Hypothalamus (tissue), 51 donors: Measurements from ENCODE around the gene LRIT2.
"Not testable (repeated sequence)": the region's sequence is repeated elsewhere in the genome, so short reads cannot be mapped to it uniquely, and the experiment has no call there.

ENCODE experiments used
- DNase-seq, 51 donors: peaks; one replicate each; lab custom pipeline; 2025; lab: John Stamatoyannopoulos, UW

The LRIT2 gene

DNA sequence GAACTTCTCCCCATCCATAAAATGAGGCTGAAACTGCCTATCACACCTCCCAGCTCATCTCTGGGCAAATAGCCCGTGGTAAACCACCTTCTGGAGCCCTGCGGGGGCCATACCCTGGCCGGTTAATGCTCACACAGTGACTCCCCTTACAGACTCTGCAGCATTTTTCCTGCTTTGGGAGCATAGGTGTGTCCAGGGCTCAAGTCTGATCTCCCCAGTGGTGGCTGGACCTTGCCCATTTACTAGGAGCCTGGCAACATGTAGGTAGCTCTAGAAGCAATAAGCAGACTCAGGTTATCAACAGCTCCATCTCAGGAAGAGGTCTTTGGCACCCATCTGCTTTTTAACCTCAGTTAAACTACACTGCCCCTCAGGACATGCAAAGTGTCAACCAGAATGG lies 36.5 kb downstream of the LRIT2 start:
- no peak for DNase-seq

GRCh38 chr10:84185526-84186175 lies 39.7 kb downstream of the LRIT2 start:
- no peak for DNase-seq

DNA sequence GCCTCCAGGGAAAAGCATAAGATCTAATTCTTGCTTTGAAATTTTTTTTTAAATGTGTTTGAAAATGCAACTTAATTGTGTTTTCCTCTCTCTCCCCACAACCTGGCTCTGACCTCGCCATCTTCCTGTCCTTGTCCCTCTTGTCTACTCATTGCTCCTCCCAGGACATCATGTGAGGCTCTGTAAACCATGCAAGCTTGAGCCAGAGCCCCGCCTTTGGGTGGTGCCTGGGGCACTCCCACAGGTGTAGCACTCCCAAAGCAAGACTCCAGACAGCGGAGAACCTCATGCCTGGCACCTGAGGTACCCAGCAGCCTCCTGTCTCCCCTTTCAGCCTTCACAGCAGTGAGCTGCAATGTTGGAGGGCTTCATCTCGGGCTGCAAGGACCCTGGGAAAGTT lies 40.8 kb downstream of the LRIT2 start:
- no peak for DNase-seq

DNA sequence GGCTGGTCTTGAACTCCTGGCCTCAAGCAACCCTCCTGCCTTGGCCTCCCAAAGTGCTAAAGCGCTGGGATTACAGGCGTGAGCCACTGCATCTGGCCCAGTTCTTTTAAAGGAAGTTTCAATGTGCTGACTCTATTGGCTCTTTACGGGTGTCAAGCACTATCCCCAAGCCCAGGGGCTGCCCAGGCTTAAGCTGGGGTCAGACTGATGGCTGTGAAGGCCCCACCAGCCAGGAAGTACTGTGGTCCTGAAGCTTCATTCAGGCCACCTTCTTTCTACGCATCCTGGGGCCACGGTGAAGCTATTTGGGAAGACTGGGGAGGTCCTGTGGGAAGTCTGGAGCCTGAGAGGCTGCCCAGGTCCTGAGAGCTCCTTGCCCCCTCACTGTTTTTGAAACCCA lies 43.7 kb downstream of the LRIT2 start:
- DNase-seq = no peak

DNA sequence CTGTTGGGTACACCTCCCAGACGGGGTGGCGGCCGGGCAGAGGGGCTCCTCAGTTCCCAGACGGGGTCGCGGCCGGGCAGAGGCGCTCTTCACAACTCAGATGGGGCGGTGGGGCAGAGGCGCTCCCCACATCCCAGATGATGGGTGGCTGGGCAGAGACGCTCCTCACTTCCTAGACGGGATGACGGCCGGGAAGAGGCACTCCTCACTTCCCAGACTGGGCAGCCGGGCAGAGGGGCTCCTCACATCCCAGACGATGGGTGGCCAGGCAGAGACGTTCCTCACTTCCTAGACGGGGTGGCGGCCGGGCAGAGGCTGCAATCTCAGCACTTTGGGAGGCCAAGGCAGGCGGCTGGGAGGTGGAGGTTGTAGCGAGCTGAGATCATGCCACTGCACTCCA lies 45.0 kb downstream of the LRIT2 start:
- DNase-seq = not testable (repeated sequence)

DNA sequence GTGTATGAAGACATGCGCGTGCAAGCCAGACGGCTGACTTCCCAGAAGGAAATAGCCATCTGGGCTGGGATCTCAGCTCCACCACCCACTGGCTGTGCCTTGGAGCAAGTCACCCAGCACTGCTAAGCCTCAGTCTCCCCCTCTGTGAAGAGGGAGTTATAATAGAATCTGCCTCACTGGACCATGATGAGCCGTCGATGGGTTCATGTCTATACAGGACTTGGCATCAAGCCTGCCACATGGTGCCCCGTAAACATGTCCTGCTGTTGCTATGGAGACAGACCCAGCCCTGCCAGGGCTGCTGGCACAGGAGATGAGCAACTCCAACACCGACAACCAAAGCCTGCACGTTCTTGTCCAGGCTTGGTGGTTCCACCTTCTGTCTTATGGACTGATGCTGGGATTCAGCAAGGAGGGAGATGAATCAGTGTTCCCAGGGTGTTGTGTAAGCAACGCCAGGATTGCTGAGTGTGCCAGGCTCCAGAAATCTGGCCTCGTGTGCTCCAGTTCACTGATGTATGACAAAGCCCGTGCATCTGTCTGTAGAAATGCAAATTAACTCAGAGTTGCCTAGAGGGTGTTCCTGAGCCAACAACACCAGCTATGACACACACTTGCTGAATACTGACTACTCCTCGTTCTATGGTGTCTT lies 46.2 kb downstream of the LRIT2 start:
- peak in 9 of 51 donors; percentile 8 to 68 (median 17) for DNase-seq

DNA sequence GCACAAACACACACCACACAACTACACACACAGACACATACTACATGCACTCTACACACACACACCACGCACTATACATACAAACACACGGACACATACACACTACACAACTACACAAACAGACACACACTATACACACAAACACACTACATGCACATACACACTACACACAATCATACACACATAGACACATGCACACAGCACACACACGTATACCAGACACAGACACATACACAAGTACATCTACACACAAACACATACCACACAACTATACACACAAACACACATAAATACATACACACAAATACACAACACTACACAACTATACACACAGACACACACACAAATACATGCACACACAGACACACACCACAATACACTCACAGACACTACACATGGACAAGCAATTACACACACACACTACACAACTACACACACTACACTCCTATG lies 47.2 kb downstream of the LRIT2 start:
- no peak for DNase-seq

GRCh38 chr10:84177541-84178141 lies 47.7 kb downstream of the LRIT2 start:
- no peak for DNase-seq

- DNase-seq = no peak
These were observed 48.4 kb downstream of the LRIT2 start for GRCh38 chr10:84176836-84177474.

DNA sequence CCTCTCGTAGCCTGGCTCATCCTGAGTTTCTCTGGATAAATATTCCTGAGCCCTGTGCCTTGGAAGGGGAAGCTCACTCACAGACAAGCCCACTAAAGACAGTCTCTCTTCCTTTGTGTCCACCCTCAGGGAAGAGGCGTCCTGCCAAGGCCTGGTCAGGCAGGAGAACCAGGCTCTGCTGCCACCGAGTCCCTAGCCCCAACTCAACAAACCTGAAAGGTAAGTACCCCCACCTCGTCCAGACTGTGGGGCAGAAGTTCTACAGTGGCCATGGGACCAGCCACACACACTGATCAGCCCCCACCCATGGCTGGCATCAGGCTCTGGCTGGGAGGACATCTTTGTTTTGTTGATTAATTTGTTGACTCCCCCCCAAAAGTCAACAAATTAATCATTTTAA lies 49.0 kb downstream of the LRIT2 start:
- no peak for DNase-seq

GRCh38 chr10:84175436-84175835 lies 49.9 kb downstream of the LRIT2 start:
- no peak for DNase-seq

DNA sequence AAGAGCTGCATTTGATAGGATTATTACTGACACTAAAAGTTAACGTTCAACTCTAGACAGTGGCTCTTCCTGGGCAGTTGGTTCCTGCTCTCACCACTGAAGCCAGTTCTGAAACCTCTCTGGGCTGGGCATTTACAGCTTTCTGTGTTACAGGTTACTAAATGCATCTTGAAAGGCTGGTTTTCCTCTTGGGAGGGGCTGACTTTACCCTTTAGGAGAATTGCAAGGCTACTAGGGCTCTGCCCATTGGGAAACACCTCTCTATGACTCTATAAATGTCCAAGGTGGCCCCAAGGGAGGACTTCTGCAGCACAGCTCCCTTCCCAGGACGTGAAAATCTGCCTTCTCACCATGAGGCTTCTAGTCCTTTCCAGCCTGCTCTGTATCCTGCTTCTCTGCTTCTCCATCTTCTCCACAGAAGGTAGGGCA lies 51.8 kb downstream of the LRIT2 start, which contains the start of gene GPR15LG:
Gene GPR15LG, plus strand, starts transcription at position 301 of the 429 bp plus-strand sequence. Its CDS starts 51 bp downstream, at position 352.
- no peak for DNase-seq

GRCh38 chr10:84172467-84173356 lies 52.6 kb downstream of the LRIT2 start:
- no peak for DNase-seq

DNA sequence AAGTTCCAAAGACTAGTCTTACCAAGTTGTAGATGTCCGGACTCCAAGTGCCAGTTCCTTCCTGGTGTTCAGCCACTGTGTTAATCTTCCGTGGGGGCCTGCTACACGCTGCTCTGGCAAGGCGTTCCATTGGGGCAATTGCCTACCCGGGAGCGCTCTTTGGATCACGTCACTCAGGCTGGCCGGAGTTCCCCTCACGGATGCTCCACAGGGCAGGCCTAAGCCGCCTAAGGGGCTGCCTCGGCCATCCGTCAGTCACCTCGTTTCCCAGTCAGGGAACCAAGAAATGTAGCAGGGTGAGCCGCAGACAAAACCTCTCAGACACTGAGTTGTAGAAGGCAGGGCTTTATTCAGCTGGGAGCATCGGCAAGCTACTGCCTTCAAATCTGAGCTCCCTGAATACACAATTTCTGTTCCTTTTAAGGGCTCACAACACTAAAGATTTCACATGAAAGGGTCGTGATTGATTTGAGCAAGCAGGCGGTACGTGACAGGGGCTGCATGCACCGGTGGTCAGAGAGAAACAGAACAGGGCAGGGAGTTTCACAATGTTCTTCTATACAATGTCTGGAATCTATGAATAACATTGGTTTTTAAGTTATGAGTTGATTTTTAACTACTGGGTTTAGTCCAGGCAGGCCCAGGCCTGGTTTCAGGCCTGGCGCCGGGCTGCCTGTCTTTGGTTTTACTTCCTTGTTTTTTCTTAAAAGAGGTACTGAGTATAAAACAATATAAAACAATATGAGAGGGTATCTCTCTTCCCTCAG lies 53.5 kb downstream of the LRIT2 start:
- peak in 2 of 51 donors; percentile 6 to 15 for DNase-seq

DNA sequence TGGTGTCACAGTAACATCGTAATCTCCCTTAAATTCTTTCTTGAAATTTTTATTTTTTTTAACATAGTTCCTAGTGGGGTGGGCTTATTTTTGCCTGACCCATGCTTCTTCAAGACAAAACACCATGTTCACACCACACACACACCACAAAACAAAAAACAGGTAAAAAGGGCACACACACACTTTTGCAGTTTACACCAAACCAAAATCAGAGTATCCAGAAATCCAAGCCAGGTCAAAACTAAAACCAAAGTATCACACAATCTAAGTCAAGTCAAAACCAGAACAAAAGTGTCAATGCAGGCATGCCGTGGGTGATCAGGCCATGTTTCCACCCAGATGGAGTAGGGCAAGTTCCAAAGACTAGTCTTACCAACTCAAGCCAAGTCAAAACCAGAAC lies 54.1 kb downstream of the LRIT2 start:
- DNase-seq = not testable (repeated sequence)
